Activated gamma-delta T cell treated with Interleukin-2 at 50 U/mL for 16 hours (primary cell): ENCODE results near the gene UGDH.
"Not testable (repeated sequence)": the region's sequence is repeated elsewhere in the genome, so short reads cannot be mapped to it uniquely, and the experiment has no call there.

ENCODE experiments used
- DNase-seq: peaks from one replicate; pipeline ENCODE4 v3.0.0-alpha.2; 2020

Gene UGDH

GRCh38 chr4:39526765-39527295 is 409 bp downstream of the UGDH start:
- DNase-seq, result peak; percentile 8

- DNase-seq, result no peak
Measured at GRCh38 chr4:39525822-39526690, 1.2 kb downstream of the UGDH start.

- no peak for DNase-seq
Measured at GRCh38 chr4:39524161-39524957, 2.9 kb downstream of the UGDH start.

GRCh38 chr4:39522068-39522467 is 5.2 kb downstream of the UGDH start:
- DNase-seq, result no peak

GRCh38 chr4:39521253-39521919 is 5.9 kb downstream of the UGDH start:
- no peak for DNase-seq

GRCh38 chr4:39518484-39518883 is 8.8 kb downstream of the UGDH start:
- DNase-seq, result no peak

GRCh38 chr4:39516407-39516966 is 10.8 kb downstream of the UGDH start:
- no peak for DNase-seq

GRCh38 chr4:39515669-39516401 is 11.4 kb downstream of the UGDH start:
- not testable (repeated sequence) for DNase-seq

- DNase-seq, result no peak
Measured at GRCh38 chr4:39514888-39515401, 12.3 kb downstream of the UGDH start.

GRCh38 chr4:39514266-39514665 is 13.0 kb downstream of the UGDH start:
- not testable (repeated sequence) for DNase-seq

- no peak for DNase-seq
Measured at GRCh38 chr4:39510348-39510929, 16.8 kb downstream of the UGDH start.

- DNase-seq, result no peak
Measured at GRCh38 chr4:39505581-39505980, 21.7 kb downstream of the UGDH start.

GRCh38 chr4:39504538-39504937 is 22.7 kb downstream of the UGDH start:
- no peak for DNase-seq

- not testable (repeated sequence) for DNase-seq
Measured at GRCh38 chr4:39502664-39503035, 24.6 kb downstream of the UGDH start.

GRCh38 chr4:39502019-39502663 is 25.1 kb downstream of the UGDH start:
- DNase-seq, result no peak

GRCh38 chr4:39498727-39499020 is 28.6 kb downstream of the UGDH start:
- no peak for DNase-seq

- no peak for DNase-seq
Measured at GRCh38 chr4:39497909-39498726, 29.1 kb downstream of the UGDH start.

- no peak for DNase-seq
Measured at GRCh38 chr4:39495446-39496213, 31.6 kb downstream of the UGDH start.

- no peak for DNase-seq
Measured at GRCh38 chr4:39494354-39494753, 32.9 kb downstream of the UGDH start.

GRCh38 chr4:39490322-39490721 is 36.9 kb downstream of the UGDH start:
- DNase-seq, result no peak
